Measurements from ENCODE around the gene PTPRT.

Gene PTPRT

DNA sequence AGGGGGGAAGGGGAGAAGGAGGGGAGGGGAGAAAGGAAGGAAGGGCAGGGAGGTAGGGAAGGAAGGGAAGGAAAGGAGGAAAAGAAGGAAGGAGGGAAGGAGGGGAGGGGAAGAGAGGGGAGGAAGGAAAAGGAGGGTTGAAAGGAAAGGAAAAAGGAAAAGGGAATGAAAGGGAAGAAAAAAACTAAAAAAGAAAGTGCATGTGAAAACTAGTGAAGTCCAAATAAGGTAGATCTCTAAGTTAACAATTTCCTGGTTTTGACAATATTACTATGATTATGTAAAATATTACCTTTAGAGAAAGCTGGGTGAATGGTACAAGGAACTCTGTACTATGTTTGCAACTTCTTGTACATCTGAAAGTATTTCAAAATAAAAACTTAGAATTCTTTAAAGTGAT is 132.4 kb downstream of the PTPRT start:
- H3K4me3 ChIP-seq (ENCODE audit: low read length) = no peak overlapping the region
- H3K4me1 ChIP-seq (ENCODE audit: control insufficient read depth, insufficient read depth, low read length) = no peaks in the 10 kb centered on the region
- no peaks in the 10 kb centered on the region for H3K27me3 ChIP-seq (ENCODE audit: control insufficient read depth, insufficient read depth, low read length)
- H3K36me3 ChIP-seq (ENCODE audit: control insufficient read depth, insufficient read depth, low read length) = no peaks in the 10 kb centered on the region
- no peak for DNase-seq (ENCODE audit: low read depth, low spot score)
- no peak overlapping the region for H3K27ac ChIP-seq (ENCODE audit: low read length)
- H3K9me3 ChIP-seq (ENCODE audit: control insufficient read depth, insufficient read depth, low read length) = no peaks in the 10 kb centered on the region

DNA sequence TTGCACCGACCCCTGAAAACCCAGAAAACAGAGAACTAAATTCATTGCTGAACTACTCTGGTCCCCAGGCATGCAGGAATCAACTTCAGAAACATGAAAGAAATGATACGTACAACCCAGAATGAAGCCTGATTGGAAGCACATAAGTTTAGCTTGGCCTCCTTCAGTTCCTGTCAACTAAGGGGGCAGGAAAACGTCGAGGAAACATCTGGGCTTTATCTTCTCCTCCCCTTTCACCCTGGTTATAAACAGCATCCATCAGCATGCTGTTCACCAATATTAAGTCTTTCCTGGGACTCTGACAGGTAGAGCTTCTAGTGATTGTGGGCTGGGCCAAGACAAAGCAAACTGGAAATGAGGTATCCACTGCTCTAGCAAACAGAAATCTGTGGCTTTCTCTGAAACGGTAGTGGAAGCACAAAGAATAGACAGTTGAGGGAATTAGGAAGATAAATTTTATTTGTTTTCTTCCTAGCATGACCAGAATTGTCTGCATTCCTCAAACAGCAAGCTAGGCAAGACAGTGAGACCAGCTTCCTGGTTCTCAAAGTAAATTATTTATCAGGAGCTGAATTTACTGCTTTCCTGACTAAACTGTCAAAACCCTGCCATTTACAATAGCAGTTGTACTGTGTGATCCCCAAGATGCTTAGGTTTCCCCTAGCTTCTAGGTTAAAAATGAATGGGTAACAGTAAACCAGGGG is 134.4 kb downstream of the PTPRT start:
- no peaks in the 10 kb centered on the region for H3K36me3 ChIP-seq (ENCODE audit: control insufficient read depth, insufficient read depth, low read length)
- H3K27ac ChIP-seq (ENCODE audit: low read length) = no peak overlapping the region
- H3K4me1 ChIP-seq (ENCODE audit: control insufficient read depth, insufficient read depth, low read length) = no peaks in the 10 kb centered on the region
- no peaks in the 10 kb centered on the region for H3K9me3 ChIP-seq (ENCODE audit: control insufficient read depth, insufficient read depth, low read length)
- H3K27me3 ChIP-seq (ENCODE audit: control insufficient read depth, insufficient read depth, low read length) = no peaks in the 10 kb centered on the region
- no peak overlapping the region for H3K4me3 ChIP-seq (ENCODE audit: low read length)
- DNase-seq (ENCODE audit: low read depth, low spot score) = no peak
- no CpG with 5 or more reads among the region's 5 CpGs for WGBS (ENCODE audit: insufficient coverage, insufficient read length)

DNA sequence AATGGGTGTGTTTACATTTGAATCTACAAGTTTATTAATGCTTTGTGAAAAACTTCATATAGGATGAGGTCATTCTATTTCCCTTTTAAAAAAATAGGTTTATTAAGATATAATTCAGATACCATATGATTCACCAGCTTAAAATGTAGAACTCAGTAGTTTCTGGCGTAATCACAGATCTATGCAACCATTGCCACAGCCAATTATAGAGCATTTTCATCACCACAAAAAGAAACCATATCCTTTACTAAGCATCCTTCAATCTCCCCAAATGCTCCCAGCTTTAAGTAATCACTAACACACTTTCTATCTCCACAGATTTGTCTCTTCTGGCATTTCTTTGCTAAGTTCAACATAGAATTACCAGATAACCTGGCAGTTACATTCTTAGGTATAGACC is 137.2 kb downstream of the PTPRT start:
- Histone ChIP-seq H3K4me3 (ENCODE audit: low read length) (no peak overlapping the region), H3K27me3 (ENCODE audit: control insufficient read depth, insufficient read depth, low read length) (no peaks in the 10 kb centered on the region), H3K4me1 (ENCODE audit: control insufficient read depth, insufficient read depth, low read length) (no peaks in the 10 kb centered on the region), H3K27ac (ENCODE audit: low read length) (no peak overlapping the region), H3K36me3 (ENCODE audit: control insufficient read depth, insufficient read depth, low read length) (no peaks in the 10 kb centered on the region), H3K9me3 (ENCODE audit: control insufficient read depth, insufficient read depth, low read length) (no peaks in the 10 kb centered on the region)
- DNase-seq (ENCODE audit: low read depth, low spot score) = no peak
- WGBS (ENCODE audit: insufficient coverage, insufficient read length) = no CpG with 5 or more reads among the region's 1 CpG

DNA sequence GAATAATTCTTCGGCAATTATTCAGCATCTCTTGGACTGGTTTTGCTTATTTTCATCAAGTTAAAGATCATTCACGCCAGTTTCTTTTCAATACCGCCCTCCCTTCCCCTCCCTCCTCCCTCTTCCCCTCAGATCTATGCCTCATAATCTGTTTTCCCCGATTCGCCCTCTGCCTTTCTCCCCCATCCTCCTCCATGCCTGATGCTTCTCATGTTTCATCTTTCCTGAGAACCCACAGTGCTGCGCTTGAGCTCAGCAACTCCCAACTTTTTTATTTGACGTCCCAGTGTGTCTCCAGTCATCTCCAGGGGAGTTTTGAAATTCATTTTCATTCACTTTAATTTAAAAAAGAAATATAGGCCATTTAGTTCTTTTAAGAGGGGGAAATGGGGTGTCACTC is 142.7 kb downstream of the PTPRT start:
- no peaks in the 10 kb centered on the region for H3K27me3 ChIP-seq (ENCODE audit: control insufficient read depth, insufficient read depth, low read length)
- H3K36me3 ChIP-seq (ENCODE audit: control insufficient read depth, insufficient read depth, low read length) = no peaks in the 10 kb centered on the region
- no CpG with 5 or more reads among the region's 7 CpGs for WGBS (ENCODE audit: insufficient coverage, insufficient read length)
- no peaks in the 10 kb centered on the region for H3K9me3 ChIP-seq (ENCODE audit: control insufficient read depth, insufficient read depth, low read length)
- H3K27ac ChIP-seq (ENCODE audit: low read length) = no peak overlapping the region
- H3K4me1 ChIP-seq (ENCODE audit: control insufficient read depth, insufficient read depth, low read length) = no peaks in the 10 kb centered on the region
- no peak overlapping the region for H3K4me3 ChIP-seq (ENCODE audit: low read length)
- no peak for DNase-seq (ENCODE audit: low read depth, low spot score)

DNA sequence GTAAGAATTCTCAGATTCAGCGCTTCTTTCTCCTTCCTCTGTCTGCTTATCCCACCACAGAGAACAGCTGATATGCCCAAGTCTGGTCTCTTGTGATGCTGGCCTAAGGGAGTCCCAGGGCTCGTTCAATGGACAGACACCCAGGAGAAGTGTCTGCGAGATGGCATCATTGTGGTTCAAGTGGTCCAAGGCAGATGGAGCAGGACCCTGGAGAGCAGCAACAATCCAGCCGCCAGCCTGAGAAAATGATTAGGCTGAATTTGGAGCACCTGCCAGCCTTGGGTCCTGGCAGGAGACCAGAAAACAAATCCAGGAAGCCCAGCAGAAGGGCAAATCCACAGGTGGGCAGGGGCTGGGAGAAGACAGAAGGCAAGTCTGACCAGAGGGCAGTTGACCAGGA is 145.8 kb downstream of the PTPRT start:
- no peak overlapping the region for H3K27ac ChIP-seq (ENCODE audit: low read length)
- no peaks in the 10 kb centered on the region for H3K36me3 ChIP-seq (ENCODE audit: control insufficient read depth, insufficient read depth, low read length)
- no peaks in the 10 kb centered on the region for H3K27me3 ChIP-seq (ENCODE audit: control insufficient read depth, insufficient read depth, low read length)
- H3K4me1 ChIP-seq (ENCODE audit: control insufficient read depth, insufficient read depth, low read length) = no peaks in the 10 kb centered on the region
- H3K4me3 ChIP-seq (ENCODE audit: low read length) = no peak overlapping the region
- no CpG with 5 or more reads among the region's 4 CpGs for WGBS (ENCODE audit: insufficient coverage, insufficient read length)
- DNase-seq (ENCODE audit: low read depth, low spot score) = no peak
- no peaks in the 10 kb centered on the region for H3K9me3 ChIP-seq (ENCODE audit: control insufficient read depth, insufficient read depth, low read length)

DNA sequence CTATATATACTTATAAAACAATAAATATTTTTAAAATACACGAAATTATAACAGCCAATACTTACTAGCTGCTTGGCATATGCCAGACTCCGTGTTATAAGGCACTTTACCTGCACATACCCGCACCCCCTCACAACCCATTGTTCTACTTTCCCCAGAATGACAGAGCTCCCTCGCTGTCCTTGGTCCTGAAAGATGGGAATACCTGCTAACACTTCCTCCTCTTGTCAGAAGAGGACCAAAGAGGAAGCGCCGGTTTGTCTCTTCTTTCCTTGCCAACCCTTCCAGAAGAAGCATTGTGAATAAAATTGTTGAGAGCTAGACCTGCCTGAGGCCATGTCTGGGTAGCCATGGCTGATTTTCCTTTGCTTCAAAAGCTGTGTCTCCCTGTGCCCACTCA is 149.3 kb downstream of the PTPRT start:
- Histone ChIP-seq H3K27me3 (ENCODE audit: control insufficient read depth, insufficient read depth, low read length) (no peaks in the 10 kb centered on the region), H3K36me3 (ENCODE audit: control insufficient read depth, insufficient read depth, low read length) (no peaks in the 10 kb centered on the region), H3K9me3 (ENCODE audit: control insufficient read depth, insufficient read depth, low read length) (no peaks in the 10 kb centered on the region), H3K4me3 (ENCODE audit: low read length) (no peak overlapping the region), H3K4me1 (ENCODE audit: control insufficient read depth, insufficient read depth, low read length) (no peaks in the 10 kb centered on the region), H3K27ac (ENCODE audit: low read length) (no peak overlapping the region)
- DNase-seq (ENCODE audit: low read depth, low spot score) = peak; percentile 29
- no CpG with 5 or more reads among the region's 6 CpGs for WGBS (ENCODE audit: insufficient coverage, insufficient read length)

DNA sequence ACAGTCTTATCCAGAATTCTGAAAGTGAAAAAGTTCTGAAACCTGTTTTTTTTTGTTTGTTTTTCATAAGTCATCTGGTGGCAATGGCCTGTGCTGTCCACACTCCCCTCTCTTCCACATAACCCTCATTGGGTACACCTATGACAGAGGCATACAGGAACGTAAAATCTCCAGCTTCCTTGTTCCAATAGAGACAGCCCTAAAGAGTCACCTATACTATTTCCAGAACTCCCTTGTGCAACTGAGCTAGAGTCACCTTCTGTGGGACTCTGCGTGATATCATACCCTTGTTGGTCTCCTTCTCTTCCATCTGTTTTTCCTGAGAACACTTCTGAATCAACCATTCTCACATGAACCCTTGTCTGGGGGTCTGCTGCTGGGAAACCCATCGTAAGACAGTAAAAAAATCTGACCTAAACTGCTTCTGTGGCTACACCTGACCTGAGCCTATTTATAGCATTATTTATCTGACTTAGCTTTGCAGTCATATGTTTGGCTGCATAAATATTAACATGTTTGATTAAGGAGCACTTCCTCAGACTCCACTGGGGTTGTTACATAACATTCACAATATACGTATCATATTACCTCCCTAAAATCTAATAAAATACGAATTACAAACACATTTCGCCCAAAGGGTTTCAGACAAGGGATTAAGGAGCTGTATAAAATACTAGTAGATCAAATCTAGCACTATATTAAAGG is 151.9 kb downstream of the PTPRT start:
- no peaks in the 10 kb centered on the region for H3K36me3 ChIP-seq (ENCODE audit: control insufficient read depth, insufficient read depth, low read length)
- DNase-seq (ENCODE audit: low read depth, low spot score) = no peak
- no peak overlapping the region for H3K4me3 ChIP-seq (ENCODE audit: low read length)
- H3K4me1 ChIP-seq (ENCODE audit: control insufficient read depth, insufficient read depth, low read length) = no peaks in the 10 kb centered on the region; the same call in 1 of the 2 replicates
- no peak overlapping the region for H3K27ac ChIP-seq (ENCODE audit: low read length)
- no peaks in the 10 kb centered on the region for H3K27me3 ChIP-seq (ENCODE audit: control insufficient read depth, insufficient read depth, low read length)
- WGBS (ENCODE audit: insufficient coverage, insufficient read length) = 100% methylated on average over 3 of the region's 6 CpGs
- H3K9me3 ChIP-seq (ENCODE audit: control insufficient read depth, insufficient read depth, low read length) = no peaks in the 10 kb centered on the region

DNA sequence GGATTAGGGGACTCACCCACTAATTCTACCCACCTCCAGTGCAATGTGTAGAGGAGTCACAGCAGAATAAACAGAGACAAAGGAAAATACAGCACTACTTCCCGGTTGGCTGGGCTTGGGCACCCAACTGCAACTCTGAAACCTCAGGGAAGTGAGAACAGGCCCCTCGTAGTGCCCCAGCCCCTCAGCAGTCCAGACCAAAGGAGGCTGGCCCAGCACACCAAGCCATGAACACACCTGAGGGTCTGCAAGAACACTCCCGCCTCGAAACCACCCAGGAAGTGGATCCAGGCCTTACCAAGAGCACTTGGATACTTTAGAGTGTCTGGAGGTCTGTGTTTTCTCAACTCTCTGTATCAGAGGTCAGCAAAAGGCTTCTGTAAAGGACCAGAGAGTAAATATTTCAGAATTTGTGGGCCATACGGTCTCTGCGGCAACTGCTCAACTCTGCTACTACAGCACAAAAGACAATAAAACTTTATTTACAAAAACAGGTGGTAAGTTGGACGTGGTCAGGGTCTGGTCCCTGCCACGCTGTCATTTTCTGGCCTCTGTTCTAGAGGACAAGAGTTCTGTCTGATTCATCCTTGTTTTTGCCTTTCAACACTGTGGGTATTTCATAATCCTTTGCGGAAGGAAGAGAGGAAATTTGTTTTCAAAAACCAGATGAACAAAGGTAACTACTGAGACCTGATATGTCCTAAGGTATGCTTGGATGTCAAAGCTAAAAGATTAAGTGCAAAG is 154.6 kb downstream of the PTPRT start:
- H3K4me1 ChIP-seq (ENCODE audit: control insufficient read depth, insufficient read depth, low read length) = no peaks in the 10 kb centered on the region; the same call in 1 of the 2 replicates
- no peak overlapping the region for H3K27ac ChIP-seq (ENCODE audit: low read length)
- H3K4me3 ChIP-seq (ENCODE audit: low read length) = no peak overlapping the region
- no peaks in the 10 kb centered on the region for H3K9me3 ChIP-seq (ENCODE audit: control insufficient read depth, insufficient read depth, low read length)
- WGBS (ENCODE audit: insufficient coverage, insufficient read length) = no CpG with 5 or more reads among the region's 9 CpGs
- no peak for DNase-seq (ENCODE audit: low read depth, low spot score)
- no peaks in the 10 kb centered on the region for H3K27me3 ChIP-seq (ENCODE audit: control insufficient read depth, insufficient read depth, low read length)
- H3K36me3 ChIP-seq (ENCODE audit: control insufficient read depth, insufficient read depth, low read length) = no peaks in the 10 kb centered on the region

DNA sequence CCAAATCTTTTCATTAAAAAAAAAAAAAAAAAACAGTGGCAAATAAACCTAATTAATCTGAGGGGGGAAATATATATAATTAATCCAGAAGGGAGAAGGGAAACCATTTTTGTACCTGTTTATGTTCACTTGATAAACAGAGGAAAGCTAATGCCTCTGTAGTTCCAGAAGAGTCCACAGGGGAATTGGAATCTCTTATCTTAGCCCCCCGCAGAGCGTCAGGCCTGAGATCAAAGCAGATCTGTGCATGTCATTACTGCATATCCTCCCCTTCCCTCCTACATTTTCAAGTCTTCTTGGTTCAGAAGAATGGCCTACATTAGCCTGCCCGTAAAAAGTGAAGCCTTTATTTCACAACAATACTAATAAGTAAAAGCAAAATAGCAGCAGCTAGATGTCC is 157.2 kb downstream of the PTPRT start:
- H3K4me3 ChIP-seq (ENCODE audit: low read length) = no peak overlapping the region
- no peak overlapping the region for H3K27ac ChIP-seq (ENCODE audit: low read length)
- no peak for DNase-seq (ENCODE audit: low read depth, low spot score)
- H3K36me3 ChIP-seq (ENCODE audit: control insufficient read depth, insufficient read depth, low read length) = no peaks in the 10 kb centered on the region
- no peaks in the 10 kb centered on the region; the same call in 1 of the 2 replicates for H3K4me1 ChIP-seq (ENCODE audit: control insufficient read depth, insufficient read depth, low read length)
- no peaks in the 10 kb centered on the region for H3K9me3 ChIP-seq (ENCODE audit: control insufficient read depth, insufficient read depth, low read length)
- WGBS (ENCODE audit: insufficient coverage, insufficient read length) = no CpG with 5 or more reads among the region's 3 CpGs
- no peaks in the 10 kb centered on the region for H3K27me3 ChIP-seq (ENCODE audit: control insufficient read depth, insufficient read depth, low read length)

DNA sequence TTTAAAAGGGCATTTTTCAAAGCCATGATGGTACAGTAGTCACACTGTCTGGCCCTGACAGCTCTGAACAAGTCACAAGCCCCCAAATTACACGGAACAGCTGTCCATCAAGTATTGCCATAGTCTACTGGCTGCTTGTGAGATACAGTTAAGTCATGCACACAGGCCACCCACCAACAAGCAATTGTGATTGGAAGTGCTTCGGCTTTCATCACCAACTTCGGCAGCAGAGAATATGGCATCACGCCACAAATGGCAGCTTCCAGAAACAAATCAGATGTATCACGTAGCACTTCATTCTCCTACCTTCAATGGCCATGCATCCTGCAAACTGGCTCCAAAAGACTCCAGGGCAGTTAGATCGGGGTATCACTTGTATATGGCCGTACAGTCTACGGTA is 160.5 kb downstream of the PTPRT start:
- no peak for DNase-seq (ENCODE audit: low read depth, low spot score)
- WGBS (ENCODE audit: insufficient coverage, insufficient read length) = no CpG with 5 or more reads among the region's 8 CpGs
- Histone ChIP-seq H3K9me3 (ENCODE audit: control insufficient read depth, insufficient read depth, low read length) (no peaks in the 10 kb centered on the region), H3K27ac (ENCODE audit: low read length) (no peak overlapping the region), H3K27me3 (ENCODE audit: control insufficient read depth, insufficient read depth, low read length) (no peaks in the 10 kb centered on the region), H3K4me3 (ENCODE audit: low read length) (no peak overlapping the region), H3K4me1 (ENCODE audit: control insufficient read depth, insufficient read depth, low read length) (no peaks in the 10 kb centered on the region; the same call in 1 of the 2 replicates), H3K36me3 (ENCODE audit: control insufficient read depth, insufficient read depth, low read length) (no peaks in the 10 kb centered on the region)

Measured in iPS DF 6.9 (cell line).